Liver (tissue), 10 donors: Measurements from ENCODE around the gene CCDC85A. TPM values are rescaled to one million over a fixed set of nuclear protein-coding genes. Genes with fewer than 3 reads are reported as not detected.

Source experiments
- DNase-seq: peaks from one replicate; pipeline ENCODE4 v3.0.0-alpha.2; 2017; ENCODE audit warnings: low spot score
- H3K27ac ChIP-seq, 2 donors: one replicate each; pipeline ENCODE4 v1.7.0; 2013; ENCODE audit warnings: inconsistent platforms in 2 of 2, low read length in 2 of 2, control low read depth in 1 of 2, low read depth in 1 of 2, mild to moderate bottlenecking in 1 of 2
- H3K27me3 ChIP-seq, 4 donors: one replicate each; pipeline versions ENCODE4 v1.6.1 to v1.7.0; 2013; ENCODE audit warnings: low read length in 3 of 4, inconsistent platforms in 1 of 4, mild to moderate bottlenecking in 1 of 4, moderate library complexity in 1 of 4; ENCODE audit not compliant: control insufficient read depth in 4 of 4, insufficient read depth in 4 of 4
- H3K36me3 ChIP-seq, 4 donors: one replicate each; pipeline versions ENCODE4 v1.6.1 to v1.7.0; 2013; ENCODE audit warnings: low read length in 3 of 4, mild to moderate bottlenecking in 3 of 4, low read depth in 1 of 4, moderate library complexity in 1 of 4; ENCODE audit not compliant: control insufficient read depth in 4 of 4, insufficient read depth in 3 of 4
- H3K4me1 ChIP-seq, 4 donors: one replicate each; pipeline versions ENCODE4 v1.6.1 to v1.7.0; 2013; ENCODE audit warnings: low read length in 3 of 4, mild to moderate bottlenecking in 3 of 4, moderate library complexity in 1 of 4; ENCODE audit not compliant: control insufficient read depth in 4 of 4, insufficient read depth in 4 of 4
- H3K4me3 ChIP-seq, 3 donors: one replicate each; pipeline versions ENCODE4 v1.6.1 to v1.7.0; 2013; ENCODE audit warnings: low read length in 3 of 3, control low read depth in 1 of 3, low read depth in 1 of 3, mild to moderate bottlenecking in 1 of 3
- H3K9ac ChIP-seq, 2 donors: one replicate each; pipeline ENCODE4 v1.7.0; 2013; ENCODE audit warnings: low read length in 2 of 2, mild to moderate bottlenecking in 2 of 2, moderate library complexity in 2 of 2, control low read depth in 1 of 2, low read depth in 1 of 2
- H3K9me3 ChIP-seq, 4 donors: one replicate each; pipeline versions ENCODE4 v1.6.1 to v1.7.0; 2013; ENCODE audit warnings: low read length in 3 of 4; ENCODE audit not compliant: control insufficient read depth in 4 of 4
- EGR1 ChIP-seq, 2 donors: IDR thresholded peaks; 2 replicates each; pipeline ENCODE4 v1.6.1; 2016 to 2018; ENCODE audit warnings: antibody characterized with exemption in 2 of 2, low read depth in 2 of 2
- FOXA1 ChIP-seq: IDR thresholded peaks from 2 replicates; pipeline ENCODE4 v1.6.1; 2016; ENCODE audit warnings: antibody characterized with exemption
- HNF4A ChIP-seq, 2 donors: conservative IDR thresholded peaks; 2 replicates each; pipeline ENCODE4 v1.6.1; 2016; ENCODE audit warnings: antibody characterized with exemption in 2 of 2, mild to moderate bottlenecking in 2 of 2
- HNF4G ChIP-seq: IDR thresholded peaks from 2 replicates; pipeline ENCODE4 v1.6.1; 2016; ENCODE audit warnings: antibody characterized with exemption
- JUND ChIP-seq, 2 donors: IDR thresholded peaks; 2 replicates each; pipeline ENCODE4 v1.6.1; 2016; ENCODE audit warnings: antibody characterized with exemption in 2 of 2
- RAD21 ChIP-seq, 2 donors: IDR thresholded peaks; 2 replicates each; pipeline ENCODE4 v1.6.1; 2016; ENCODE audit warnings: antibody characterized with exemption in 2 of 2, mild to moderate bottlenecking in 2 of 2
- RXRA ChIP-seq, 2 donors: IDR thresholded peaks; 2 replicates each; pipeline ENCODE4 v1.6.1; 2017 to 2018; ENCODE audit warnings: antibody characterized with exemption in 2 of 2, mild to moderate bottlenecking in 1 of 2
- TAF1 ChIP-seq: conservative IDR thresholded peaks from 2 replicates; pipeline ENCODE4 v1.6.1; 2016; ENCODE audit warnings: antibody characterized with exemption, mild to moderate bottlenecking
- YY1 ChIP-seq: IDR thresholded peaks from 2 replicates; pipeline ENCODE4 v1.6.1; 2016; ENCODE audit warnings: antibody characterized with exemption, mild to moderate bottlenecking
- WGBS: extraction: QIAGEN DNeasy Blood & Tissue Kit; methylation state at CpG from one replicate; pipeline ENCODE4 v1.1.7; 2013; 5-methylcytosine and 5-hydroxymethylcytosine counted together
- polyA plus RNA-seq, 2 donors: library from polyadenylated mRNA; stranded (reverse) in 1 of 2; unstranded in 1 of 2; fragments of 200-250 nt in 1 of 2; fragments of >200 nt in 1 of 2; fragmentation: Nextera tagmentation in 1 of 2; extraction: Ambion mirVana in 1 of 2; gene quantifications; one replicate each; pipeline versions ENCODE4 v1.2.1 to v1.2.3, GENCODE V29; 2013 to 2015
- small RNA-seq: library from RNA; depleted of rRNA; stranded (forward); fragments of <200 nt; gene quantifications from one replicate; pipeline ENCODE3, GENCODE V24; 2014
- total RNA-seq, 2 donors: library from RNA; depleted of rRNA; stranded (reverse); fragments of >200 nt; gene quantifications; one replicate each; pipeline ENCODE4 v1.2.3, GENCODE V29; 2014
- TF ChIP-seq, protein P1 (sequence below): IDR thresholded peaks from 2 replicates; pipeline ENCODE4 v1.6.1; 2016; ENCODE audit warnings: antibody characterized with exemption, mild to moderate bottlenecking
- TF ChIP-seq, protein P2 (sequence below): IDR thresholded peaks from 2 replicates; pipeline ENCODE4 v1.6.1; 2016; ENCODE audit warnings: antibody characterized with exemption
- TF ChIP-seq, protein P3 (sequence below): fragments of 150-350 bp; IDR thresholded peaks from 2 replicates; pipeline ENCODE4 v1.5.1; 2017; ENCODE audit warnings: improper control_type of control experiment, low read depth, low read length; ENCODE audit not compliant: missing input control
- TF ChIP-seq, protein P4 (sequence below): IDR thresholded peaks from 2 replicates; pipeline ENCODE4 v1.6.1; 2016; ENCODE audit warnings: antibody characterized with exemption
- TF ChIP-seq, protein P5 (sequence below): IDR thresholded peaks from 2 replicates; pipeline ENCODE4 v1.6.1; 2016; ENCODE audit warnings: antibody characterized with exemption
- donor health status: healthy.
- donor health status: healthy.
- donor health status: healthy.
- donor health status: healthy.
- donor health status: healthy.

The CCDC85A gene
- total and polyA plus RNA-seq, 4 donors = 0.05 to 0.17 (median 0.10) TPM

DNA sequence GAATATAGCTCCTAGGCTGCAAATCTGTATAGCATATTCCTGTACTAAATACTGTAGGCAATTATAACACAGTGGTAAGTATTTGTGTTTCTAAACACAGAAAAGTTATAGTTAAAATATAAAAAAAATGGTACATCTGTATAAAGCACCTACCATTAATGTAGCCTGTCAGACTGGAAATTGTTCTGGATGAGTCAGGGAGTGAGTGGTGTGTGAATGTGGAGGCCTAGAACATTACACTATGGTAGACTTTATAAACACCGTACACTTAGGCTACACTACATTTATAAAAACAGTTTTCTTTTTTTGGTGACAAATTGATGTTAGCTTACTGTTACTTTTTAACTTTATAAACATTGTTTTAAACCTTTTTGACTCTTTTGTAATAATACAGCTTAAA lies 226.3 kb downstream of the CCDC85A start:
- Histone ChIP-seq H3K27ac (no peak overlapping the region), H3K4me1 (no peaks in the 10 kb centered on the region), H3K9me3 (no peaks in the 10 kb centered on the region), H3K4me3 (no peak overlapping the region), H3K9ac (no peak overlapping the region), H3K27me3 (no peaks in the 10 kb centered on the region), H3K36me3 (no peaks in the 10 kb centered on the region)
- no peak for TF ChIP-seq HNF4G
- TF ChIP-seq EGR1 (IDR thresholded peaks at IDR 0.05; ENCODE audit: low read depth in 2 of 2) = no peak
- no peak for TF ChIP-seq TAF1
- TF ChIP-seq YY1 = no peak
- TF ChIP-seq, protein P1, sequence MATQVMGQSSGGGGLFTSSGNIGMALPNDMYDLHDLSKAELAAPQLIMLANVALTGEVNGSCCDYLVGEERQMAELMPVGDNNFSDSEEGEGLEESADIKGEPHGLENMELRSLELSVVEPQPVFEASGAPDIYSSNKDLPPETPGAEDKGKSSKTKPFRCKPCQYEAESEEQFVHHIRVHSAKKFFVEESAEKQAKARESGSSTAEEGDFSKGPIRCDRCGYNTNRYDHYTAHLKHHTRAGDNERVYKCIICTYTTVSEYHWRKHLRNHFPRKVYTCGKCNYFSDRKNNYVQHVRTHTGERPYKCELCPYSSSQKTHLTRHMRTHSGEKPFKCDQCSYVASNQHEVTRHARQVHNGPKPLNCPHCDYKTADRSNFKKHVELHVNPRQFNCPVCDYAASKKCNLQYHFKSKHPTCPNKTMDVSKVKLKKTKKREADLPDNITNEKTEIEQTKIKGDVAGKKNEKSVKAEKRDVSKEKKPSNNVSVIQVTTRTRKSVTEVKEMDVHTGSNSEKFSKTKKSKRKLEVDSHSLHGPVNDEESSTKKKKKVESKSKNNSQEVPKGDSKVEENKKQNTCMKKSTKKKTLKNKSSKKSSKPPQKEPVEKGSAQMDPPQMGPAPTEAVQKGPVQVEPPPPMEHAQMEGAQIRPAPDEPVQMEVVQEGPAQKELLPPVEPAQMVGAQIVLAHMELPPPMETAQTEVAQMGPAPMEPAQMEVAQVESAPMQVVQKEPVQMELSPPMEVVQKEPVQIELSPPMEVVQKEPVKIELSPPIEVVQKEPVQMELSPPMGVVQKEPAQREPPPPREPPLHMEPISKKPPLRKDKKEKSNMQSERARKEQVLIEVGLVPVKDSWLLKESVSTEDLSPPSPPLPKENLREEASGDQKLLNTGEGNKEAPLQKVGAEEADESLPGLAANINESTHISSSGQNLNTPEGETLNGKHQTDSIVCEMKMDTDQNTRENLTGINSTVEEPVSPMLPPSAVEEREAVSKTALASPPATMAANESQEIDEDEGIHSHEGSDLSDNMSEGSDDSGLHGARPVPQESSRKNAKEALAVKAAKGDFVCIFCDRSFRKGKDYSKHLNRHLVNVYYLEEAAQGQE = no peak
- TF ChIP-seq, protein P2, sequence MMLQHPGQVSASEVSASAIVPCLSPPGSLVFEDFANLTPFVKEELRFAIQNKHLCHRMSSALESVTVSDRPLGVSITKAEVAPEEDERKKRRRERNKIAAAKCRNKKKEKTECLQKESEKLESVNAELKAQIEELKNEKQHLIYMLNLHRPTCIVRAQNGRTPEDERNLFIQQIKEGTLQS = no peak
- TF ChIP-seq FOXA1 = no peak
- TF ChIP-seq HNF4A (conservative IDR thresholded peaks at IDR 0.05) = no peak
- TF ChIP-seq, protein P3, sequence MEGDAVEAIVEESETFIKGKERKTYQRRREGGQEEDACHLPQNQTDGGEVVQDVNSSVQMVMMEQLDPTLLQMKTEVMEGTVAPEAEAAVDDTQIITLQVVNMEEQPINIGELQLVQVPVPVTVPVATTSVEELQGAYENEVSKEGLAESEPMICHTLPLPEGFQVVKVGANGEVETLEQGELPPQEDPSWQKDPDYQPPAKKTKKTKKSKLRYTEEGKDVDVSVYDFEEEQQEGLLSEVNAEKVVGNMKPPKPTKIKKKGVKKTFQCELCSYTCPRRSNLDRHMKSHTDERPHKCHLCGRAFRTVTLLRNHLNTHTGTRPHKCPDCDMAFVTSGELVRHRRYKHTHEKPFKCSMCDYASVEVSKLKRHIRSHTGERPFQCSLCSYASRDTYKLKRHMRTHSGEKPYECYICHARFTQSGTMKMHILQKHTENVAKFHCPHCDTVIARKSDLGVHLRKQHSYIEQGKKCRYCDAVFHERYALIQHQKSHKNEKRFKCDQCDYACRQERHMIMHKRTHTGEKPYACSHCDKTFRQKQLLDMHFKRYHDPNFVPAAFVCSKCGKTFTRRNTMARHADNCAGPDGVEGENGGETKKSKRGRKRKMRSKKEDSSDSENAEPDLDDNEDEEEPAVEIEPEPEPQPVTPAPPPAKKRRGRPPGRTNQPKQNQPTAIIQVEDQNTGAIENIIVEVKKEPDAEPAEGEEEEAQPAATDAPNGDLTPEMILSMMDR = no peak
- TF ChIP-seq, protein P4, sequence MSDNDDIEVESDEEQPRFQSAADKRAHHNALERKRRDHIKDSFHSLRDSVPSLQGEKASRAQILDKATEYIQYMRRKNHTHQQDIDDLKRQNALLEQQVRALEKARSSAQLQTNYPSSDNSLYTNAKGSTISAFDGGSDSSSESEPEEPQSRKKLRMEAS = no peak
- TF ChIP-seq RAD21 (IDR thresholded peaks at IDR 0.05) = no peak
- TF ChIP-seq RXRA (IDR thresholded peaks at IDR 0.05) = no peak
- TF ChIP-seq, protein P5, sequence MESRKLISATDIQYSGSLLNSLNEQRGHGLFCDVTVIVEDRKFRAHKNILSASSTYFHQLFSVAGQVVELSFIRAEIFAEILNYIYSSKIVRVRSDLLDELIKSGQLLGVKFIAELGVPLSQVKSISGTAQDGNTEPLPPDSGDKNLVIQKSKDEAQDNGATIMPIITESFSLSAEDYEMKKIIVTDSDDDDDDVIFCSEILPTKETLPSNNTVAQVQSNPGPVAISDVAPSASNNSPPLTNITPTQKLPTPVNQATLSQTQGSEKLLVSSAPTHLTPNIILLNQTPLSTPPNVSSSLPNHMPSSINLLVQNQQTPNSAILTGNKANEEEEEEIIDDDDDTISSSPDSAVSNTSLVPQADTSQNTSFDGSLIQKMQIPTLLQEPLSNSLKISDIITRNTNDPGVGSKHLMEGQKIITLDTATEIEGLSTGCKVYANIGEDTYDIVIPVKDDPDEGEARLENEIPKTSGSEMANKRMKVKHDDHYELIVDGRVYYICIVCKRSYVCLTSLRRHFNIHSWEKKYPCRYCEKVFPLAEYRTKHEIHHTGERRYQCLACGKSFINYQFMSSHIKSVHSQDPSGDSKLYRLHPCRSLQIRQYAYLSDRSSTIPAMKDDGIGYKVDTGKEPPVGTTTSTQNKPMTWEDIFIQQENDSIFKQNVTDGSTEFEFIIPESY = no peak
- no peak for DNase-seq
- WGBS = 94% methylated on average over 1 of the region's 1 CpG

DNA sequence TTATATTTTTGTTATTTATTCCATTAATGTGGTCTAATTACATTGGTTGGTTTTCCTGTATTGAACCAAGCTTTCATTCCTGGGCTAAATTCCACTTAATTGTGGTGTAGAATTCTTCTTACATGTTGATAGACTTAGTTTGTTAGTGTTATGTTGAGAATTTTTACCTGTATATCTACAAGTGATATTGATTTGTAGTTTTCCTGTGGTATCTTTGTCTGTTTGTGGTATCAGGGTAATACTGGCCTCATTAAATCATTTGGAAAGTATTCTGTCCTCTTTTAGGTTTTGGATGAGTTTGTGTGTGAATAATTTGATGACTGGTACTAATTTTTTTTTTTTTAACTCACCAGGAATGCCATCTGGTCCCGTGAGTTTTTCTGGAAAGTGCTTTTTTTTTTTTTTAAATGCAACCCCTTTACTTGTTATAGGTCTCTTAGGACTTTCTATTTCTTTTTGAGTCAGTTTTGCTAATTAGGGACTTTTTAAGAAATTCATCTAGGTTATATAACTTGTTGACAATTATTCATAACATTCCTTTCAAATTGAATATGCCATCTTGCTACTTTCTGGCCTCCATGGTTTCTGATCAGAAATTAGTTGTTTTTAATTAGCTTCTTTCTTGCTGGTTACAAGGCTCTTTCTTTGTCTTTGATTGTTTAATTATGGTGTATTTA lies 232.8 kb downstream of the CCDC85A start:
- no peaks in the 10 kb centered on the region for H3K9me3 ChIP-seq
- DNase-seq = no peak
- no peaks in the 10 kb centered on the region for H3K27me3 ChIP-seq
- H3K27ac ChIP-seq = no peak overlapping the region
- no peaks in the 10 kb centered on the region for H3K4me1 ChIP-seq
- H3K36me3 ChIP-seq = no peaks in the 10 kb centered on the region
- 77% methylated on average over 1 of the region's 1 CpG for WGBS
- TF ChIP-seq FOXA1 = no peak
- TF ChIP-seq JUND (IDR thresholded peaks at IDR 0.05) = no peak
- no peak overlapping the region for H3K4me3 ChIP-seq
- H3K9ac ChIP-seq = no peak overlapping the region

Small RNAs within 50 kb of the gene (small RNA-seq; reads per million reads assigned to genes)
- gene RNA5SP93 = not detected
